ENCODE data around the gene CUL9.

- TF ChIP-seq GATA3 (IDR thresholded peaks at IDR 0.05; ENCODE audit: low read depth, low read length) (no peak), GATA2 (IDR thresholded peaks at IDR 0.05; ENCODE audit: low read depth, low read length) (no peak)
Measured at GRCh38 chr6:43170931-43171706, 10.9 kb upstream of the CUL9 start, which contains the start of gene SRF.
